ENCODE measurements around the gene LCOR.

Gene LCOR

DNA sequence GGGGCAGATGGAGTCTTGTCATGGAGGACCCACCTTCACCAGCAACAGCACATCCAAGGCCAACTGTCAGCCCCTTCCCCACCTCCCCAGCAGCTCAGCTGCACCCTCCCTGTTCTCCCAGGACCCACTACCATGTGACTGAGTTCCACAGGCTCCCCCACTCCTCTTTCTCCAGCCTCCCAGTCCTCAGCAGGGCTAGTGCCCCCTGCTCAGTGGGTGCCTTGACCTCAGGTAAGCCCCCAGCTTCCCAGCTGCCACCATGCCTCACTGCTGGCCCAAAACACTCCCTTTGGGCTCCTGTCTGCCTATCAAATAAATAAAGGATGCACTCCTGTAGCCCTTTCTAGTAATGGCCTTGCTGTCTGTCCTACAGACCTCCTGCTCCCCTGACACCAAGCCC lies 179.3 kb downstream of the LCOR start:
- no peak for ATAC-seq
- TF ChIP-seq, protein P1, sequence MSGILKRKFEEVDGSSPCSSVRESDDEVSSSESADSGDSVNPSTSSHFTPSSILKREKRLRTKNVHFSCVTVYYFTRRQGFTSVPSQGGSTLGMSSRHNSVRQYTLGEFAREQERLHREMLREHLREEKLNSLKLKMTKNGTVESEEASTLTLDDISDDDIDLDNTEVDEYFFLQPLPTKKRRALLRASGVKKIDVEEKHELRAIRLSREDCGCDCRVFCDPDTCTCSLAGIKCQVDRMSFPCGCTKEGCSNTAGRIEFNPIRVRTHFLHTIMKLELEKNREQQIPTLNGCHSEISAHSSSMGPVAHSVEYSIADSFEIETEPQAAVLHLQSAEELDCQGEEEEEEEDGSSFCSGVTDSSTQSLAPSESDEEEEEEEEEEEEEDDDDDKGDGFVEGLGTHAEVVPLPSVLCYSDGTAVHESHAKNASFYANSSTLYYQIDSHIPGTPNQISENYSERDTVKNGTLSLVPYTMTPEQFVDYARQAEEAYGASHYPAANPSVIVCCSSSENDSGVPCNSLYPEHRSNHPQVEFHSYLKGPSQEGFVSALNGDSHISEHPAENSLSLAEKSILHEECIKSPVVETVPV (CRISPR knock-in tag; IDR thresholded peaks at IDR 0.05), result no peak
- TF ChIP-seq, protein P2, sequence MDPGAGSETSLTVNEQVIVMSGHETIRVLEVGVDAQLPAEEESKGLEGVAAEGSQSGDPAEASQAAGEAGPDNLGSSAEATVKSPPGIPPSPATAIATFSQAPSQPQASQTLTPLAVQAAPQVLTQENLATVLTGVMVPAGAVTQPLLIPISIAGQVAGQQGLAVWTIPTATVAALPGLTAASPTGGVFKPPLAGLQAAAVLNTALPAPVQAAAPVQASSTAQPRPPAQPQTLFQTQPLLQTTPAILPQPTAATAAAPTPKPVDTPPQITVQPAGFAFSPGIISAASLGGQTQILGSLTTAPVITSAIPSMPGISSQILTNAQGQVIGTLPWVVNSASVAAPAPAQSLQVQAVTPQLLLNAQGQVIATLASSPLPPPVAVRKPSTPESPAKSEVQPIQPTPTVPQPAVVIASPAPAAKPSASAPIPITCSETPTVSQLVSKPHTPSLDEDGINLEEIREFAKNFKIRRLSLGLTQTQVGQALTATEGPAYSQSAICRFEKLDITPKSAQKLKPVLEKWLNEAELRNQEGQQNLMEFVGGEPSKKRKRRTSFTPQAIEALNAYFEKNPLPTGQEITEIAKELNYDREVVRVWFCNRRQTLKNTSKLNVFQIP (CRISPR knock-in tag; IDR thresholded peaks at IDR 0.05; ENCODE audit: borderline replicate concordance, low read depth), result no peak
- TF ChIP-seq ZNF8 (CRISPR knock-in tag; IDR thresholded peaks at IDR 0.05) (no peak), RARB (CRISPR knock-in tag; IDR thresholded peaks at IDR 0.05) (no peak), BACH2 (CRISPR knock-in tag; IDR thresholded peaks at IDR 0.05; ENCODE audit: borderline replicate concordance) (no peak), ZNF70 (CRISPR knock-in tag; IDR thresholded peaks at IDR 0.05) (no peak), ZFP30 (CRISPR knock-in tag; IDR thresholded peaks at IDR 0.05) (no peak), ZFP3 (CRISPR knock-in tag; IDR thresholded peaks at IDR 0.05) (no peak), ARNTL (CRISPR knock-in tag; IDR thresholded peaks at IDR 0.05; ENCODE audit: borderline replicate concordance, low read depth) (no peak)
- TF ChIP-seq, protein P3, sequence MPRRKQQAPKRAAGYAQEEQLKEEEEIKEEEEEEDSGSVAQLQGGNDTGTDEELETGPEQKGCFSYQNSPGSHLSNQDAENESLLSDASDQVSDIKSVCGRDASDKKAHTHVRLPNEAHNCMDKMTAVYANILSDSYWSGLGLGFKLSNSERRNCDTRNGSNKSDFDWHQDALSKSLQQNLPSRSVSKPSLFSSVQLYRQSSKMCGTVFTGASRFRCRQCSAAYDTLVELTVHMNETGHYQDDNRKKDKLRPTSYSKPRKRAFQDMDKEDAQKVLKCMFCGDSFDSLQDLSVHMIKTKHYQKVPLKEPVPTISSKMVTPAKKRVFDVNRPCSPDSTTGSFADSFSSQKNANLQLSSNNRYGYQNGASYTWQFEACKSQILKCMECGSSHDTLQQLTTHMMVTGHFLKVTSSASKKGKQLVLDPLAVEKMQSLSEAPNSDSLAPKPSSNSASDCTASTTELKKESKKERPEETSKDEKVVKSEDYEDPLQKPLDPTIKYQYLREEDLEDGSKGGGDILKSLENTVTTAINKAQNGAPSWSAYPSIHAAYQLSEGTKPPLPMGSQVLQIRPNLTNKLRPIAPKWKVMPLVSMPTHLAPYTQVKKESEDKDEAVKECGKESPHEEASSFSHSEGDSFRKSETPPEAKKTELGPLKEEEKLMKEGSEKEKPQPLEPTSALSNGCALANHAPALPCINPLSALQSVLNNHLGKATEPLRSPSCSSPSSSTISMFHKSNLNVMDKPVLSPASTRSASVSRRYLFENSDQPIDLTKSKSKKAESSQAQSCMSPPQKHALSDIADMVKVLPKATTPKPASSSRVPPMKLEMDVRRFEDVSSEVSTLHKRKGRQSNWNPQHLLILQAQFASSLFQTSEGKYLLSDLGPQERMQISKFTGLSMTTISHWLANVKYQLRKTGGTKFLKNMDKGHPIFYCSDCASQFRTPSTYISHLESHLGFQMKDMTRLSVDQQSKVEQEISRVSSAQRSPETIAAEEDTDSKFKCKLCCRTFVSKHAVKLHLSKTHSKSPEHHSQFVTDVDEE (CRISPR knock-in tag; IDR thresholded peaks at IDR 0.05), result no peak
- TF ChIP-seq, protein P4, sequence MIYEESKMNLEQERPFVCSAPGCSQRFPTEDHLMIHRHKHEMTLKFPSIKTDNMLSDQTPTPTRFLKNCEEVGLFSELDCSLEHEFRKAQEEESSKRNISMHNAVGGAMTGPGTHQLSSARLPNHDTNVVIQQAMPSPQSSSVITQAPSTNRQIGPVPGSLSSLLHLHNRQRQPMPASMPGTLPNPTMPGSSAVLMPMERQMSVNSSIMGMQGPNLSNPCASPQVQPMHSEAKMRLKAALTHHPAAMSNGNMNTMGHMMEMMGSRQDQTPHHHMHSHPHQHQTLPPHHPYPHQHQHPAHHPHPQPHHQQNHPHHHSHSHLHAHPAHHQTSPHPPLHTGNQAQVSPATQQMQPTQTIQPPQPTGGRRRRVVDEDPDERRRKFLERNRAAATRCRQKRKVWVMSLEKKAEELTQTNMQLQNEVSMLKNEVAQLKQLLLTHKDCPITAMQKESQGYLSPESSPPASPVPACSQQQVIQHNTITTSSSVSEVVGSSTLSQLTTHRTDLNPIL (CRISPR knock-in tag; IDR thresholded peaks at IDR 0.05; ENCODE audit: low read depth), result no peak

DNA sequence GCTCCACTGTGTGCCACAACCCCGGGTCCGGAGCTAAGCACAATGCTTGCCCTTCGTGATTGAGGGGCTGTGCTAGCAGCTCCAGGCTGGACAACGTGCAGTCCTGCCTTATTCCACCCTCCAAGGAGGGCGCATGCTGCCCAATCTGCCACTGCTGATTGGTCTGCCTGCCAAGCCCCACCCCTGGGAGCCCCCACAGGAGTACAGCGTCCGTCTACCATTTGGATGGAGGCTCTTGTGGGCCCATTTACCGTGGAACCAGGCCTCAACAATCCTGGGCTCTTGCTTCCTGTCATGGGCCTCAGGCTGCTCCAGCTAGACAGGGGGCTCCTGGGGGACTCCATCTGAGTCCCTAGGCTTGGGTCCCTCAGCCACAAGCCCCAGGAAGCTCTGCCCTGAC lies 180.4 kb downstream of the LCOR start:
- ATAC-seq, result no peak
- no peak for TF ChIP-seq ZNF565 (CRISPR knock-in tag; conservative IDR thresholded peaks at IDR 0.05; ENCODE audit: low read depth)
- TF ChIP-seq, protein P3 (CRISPR knock-in tag; IDR thresholded peaks at IDR 0.05), result no peak
- TF ChIP-seq, protein P4 (CRISPR knock-in tag; IDR thresholded peaks at IDR 0.05; ENCODE audit: low read depth), result no peak
- no peak for TF ChIP-seq CSDC2 (CRISPR knock-in tag; IDR thresholded peaks at IDR 0.05)
- TF ChIP-seq OSR1 (CRISPR knock-in tag; IDR thresholded peaks at IDR 0.05), result no peak
- no peak for TF ChIP-seq TCF4 (CRISPR knock-in tag; IDR thresholded peaks at IDR 0.05; ENCODE audit: borderline replicate concordance)
- TF ChIP-seq, protein P1 (CRISPR knock-in tag; IDR thresholded peaks at IDR 0.05), result no peak
- TF ChIP-seq ZFP30 (CRISPR knock-in tag; IDR thresholded peaks at IDR 0.05), result no peak
- no peak for TF ChIP-seq GLIS3 (CRISPR knock-in tag; IDR thresholded peaks at IDR 0.05)
- TF ChIP-seq SNAI2 (CRISPR knock-in tag; IDR thresholded peaks at IDR 0.05), result no peak
- TF ChIP-seq, protein P2 (CRISPR knock-in tag; IDR thresholded peaks at IDR 0.05; ENCODE audit: borderline replicate concordance, low read depth), result no peak
- no peak for TF ChIP-seq ISL1 (CRISPR knock-in tag; IDR thresholded peaks at IDR 0.05)
- no peak for TF ChIP-seq TOX (CRISPR knock-in tag; IDR thresholded peaks at IDR 0.05; ENCODE audit: borderline replicate concordance)
- TF ChIP-seq ZC3H10 (CRISPR knock-in tag; IDR thresholded peaks at IDR 0.05), result no peak
- no peak for TF ChIP-seq PPARA (CRISPR knock-in tag; IDR thresholded peaks at IDR 0.05; ENCODE audit: borderline replicate concordance)

All from SK-N-SH treated with all-trans-retinoic acid at 6 μM for 48 hours (cell line).